Mononuclear cell (primary cell): ENCODE data around the gene ANK3. TPM values are rescaled to one million over a fixed set of nuclear protein-coding genes. Genes with fewer than 3 reads are reported as not detected.

Source experiments
- H3K27me3 ChIP-seq: 2 replicates; pipeline ENCODE4 v1.6.0; 2011; ENCODE audit warnings: low read length, control low read depth; ENCODE audit not compliant: insufficient read depth
- H3K4me1 ChIP-seq: 2 replicates; pipeline ENCODE4 v1.5.1; 2011; ENCODE audit warnings: mild to moderate bottlenecking, low read length, control low read depth; ENCODE audit not compliant: insufficient read depth
- H3K4me3 ChIP-seq: 2 replicates; pipeline ENCODE4 v1.5.1; 2011; ENCODE audit warnings: mild to moderate bottlenecking, low read length, moderate library complexity
- H3K9me3 ChIP-seq: 2 replicates; pipeline ENCODE4 v1.5.1; 2011; ENCODE audit warnings: low read depth, mild to moderate bottlenecking, control low read depth, low read length
- total RNA-seq: library from RNA; depleted of rRNA; stranded (reverse); fragments of >200 nt; gene quantifications from one replicate; pipeline ENCODE4 v1.2.3, GENCODE V29; 2012

Gene ANK3
- total RNA-seq, 1 donor, result 73.0 TPM

DNA sequence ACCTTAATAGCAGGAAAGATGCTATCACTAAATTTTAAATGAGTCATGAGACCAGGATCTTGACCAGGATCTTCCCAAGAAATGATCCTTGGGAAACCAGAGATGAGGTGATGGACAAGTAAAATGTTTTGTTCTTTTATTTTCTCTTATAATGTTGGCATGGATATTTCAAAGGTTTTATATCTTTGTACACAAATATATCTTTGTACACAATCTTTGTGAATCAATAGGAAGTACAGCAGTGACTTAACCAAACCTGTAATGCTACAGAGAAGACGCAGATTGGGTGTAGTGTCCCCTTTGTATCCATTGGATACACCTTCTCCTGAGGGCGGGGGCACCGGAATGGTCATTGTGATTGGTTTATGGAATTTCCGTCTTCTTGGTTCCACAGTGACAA, 303.3 kb downstream of the ANK3 start:
- Histone ChIP-seq H3K4me3 (no peak overlapping the region), H3K9me3 (no peaks in the 10 kb centered on the region), H3K27me3 (no peaks in the 10 kb centered on the region), H3K4me1 (no peaks in the 10 kb centered on the region)

DNA sequence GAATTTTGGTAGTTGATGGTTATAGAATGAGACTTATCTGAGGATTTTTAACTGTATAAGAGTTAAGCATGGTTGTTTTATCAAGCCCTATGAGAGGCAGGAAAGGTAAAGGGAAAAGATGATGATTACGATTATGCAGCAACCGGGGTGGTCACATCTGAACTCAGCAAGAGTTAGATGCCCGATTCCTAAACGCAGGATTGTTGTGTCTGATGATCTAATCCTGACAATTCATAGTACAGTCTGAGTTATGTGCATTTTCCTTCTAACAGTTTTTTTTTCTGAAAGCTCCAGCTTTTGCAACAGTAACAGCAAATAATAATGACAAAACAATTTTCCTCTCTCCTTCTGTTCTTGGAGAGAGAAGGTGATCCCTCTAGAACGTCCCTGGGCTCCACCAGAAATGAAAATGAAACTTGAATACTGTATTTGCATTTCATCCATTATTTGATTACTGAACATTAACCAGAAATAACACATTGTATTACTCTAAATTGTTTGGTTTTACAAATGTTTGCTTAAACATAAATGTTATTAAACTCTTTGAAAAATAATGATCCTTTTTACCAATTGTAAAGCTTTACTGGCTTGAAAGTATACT, 306.8 kb downstream of the ANK3 start:
- H3K9me3 ChIP-seq, result no peaks in the 10 kb centered on the region
- H3K4me3 ChIP-seq, result no peak overlapping the region
- no peaks in the 10 kb centered on the region for H3K4me1 ChIP-seq
- H3K27me3 ChIP-seq, result no peaks in the 10 kb centered on the region

DNA sequence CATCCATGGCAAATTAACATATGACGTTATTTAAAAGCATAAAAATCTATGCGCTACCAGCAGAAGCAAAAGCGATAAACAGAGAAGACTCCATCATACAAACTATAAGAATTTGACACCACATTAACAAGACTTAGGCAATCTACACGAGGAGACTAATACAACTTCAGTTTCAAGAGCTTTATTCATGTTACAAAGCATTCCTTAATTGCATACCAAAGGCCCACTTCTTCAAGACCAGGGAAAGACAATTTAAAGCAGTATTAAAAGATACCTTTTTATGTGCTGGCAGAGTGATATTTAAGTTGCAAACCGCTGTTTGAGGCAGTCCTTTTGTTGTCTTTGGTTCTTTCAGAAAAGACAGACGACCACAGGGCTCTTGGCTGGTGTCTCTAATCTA, 307.3 kb downstream of the ANK3 start:
- H3K4me1 ChIP-seq, result no peaks in the 10 kb centered on the region
- H3K9me3 ChIP-seq, result no peaks in the 10 kb centered on the region
- H3K4me3 ChIP-seq, result no peak overlapping the region
- H3K27me3 ChIP-seq, result no peaks in the 10 kb centered on the region

- H3K4me1 ChIP-seq, result no peaks in the 10 kb centered on the region
- H3K9me3 ChIP-seq, result no peaks in the 10 kb centered on the region
Observed at GRCh38 chr10:60073781-60074656, 315.7 kb downstream of the ANK3 start.

DNA sequence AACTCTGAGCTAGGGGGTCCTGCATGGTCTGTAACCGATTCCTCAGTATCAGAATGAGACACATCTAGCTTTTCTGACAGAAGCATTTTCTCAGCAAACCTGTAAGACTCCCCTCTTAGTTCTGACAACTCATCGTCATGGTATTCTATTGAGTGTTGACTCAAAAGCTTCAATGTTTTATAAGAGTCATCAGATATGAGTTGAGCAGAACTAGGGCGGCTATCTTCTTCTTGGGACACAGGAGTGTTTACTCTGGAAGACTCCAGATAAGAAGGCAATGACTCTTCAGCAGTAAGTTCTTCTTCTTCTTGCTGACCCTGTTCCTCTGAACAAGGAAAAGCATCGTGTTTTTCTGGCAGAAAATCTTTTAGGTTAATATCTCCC, 316.3 kb downstream of the ANK3 start:
- no peaks in the 10 kb centered on the region for H3K27me3 ChIP-seq
- H3K9me3 ChIP-seq, result no peaks in the 10 kb centered on the region
- no peaks in the 10 kb centered on the region for H3K4me1 ChIP-seq
- H3K4me3 ChIP-seq, result no peak overlapping the region

More at GRCh38 chr10:60073781-60074656, 315.7 kb downstream of the ANK3 start:
- H3K27me3 ChIP-seq, result no peaks in the 10 kb centered on the region
- H3K4me3 ChIP-seq, result no peak overlapping the region

DNA sequence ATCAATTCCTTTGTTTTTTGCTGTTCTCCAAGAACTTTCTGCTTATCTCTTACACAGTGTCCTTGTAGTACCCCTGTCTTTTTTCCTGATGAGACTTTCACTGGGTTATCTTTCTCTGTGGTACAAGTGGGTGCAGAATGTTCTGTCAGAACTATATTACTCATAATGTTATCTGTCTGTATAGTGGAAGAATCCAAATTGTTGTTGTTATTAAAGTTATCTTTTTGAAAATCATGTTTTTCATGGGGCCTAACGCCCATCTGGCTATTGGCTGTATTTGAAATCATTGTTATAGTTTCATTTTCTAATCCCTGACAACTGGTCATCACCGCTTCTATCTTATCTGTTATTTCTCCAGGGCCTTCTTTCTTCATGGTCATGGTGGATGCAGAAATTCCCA, 320.4 kb downstream of the ANK3 start:
- Histone ChIP-seq H3K4me1 (no peaks in the 10 kb centered on the region), H3K9me3 (no peaks in the 10 kb centered on the region), H3K4me3 (no peak overlapping the region), H3K27me3 (no peaks in the 10 kb centered on the region)

- Histone ChIP-seq H3K4me1 (no peaks in the 10 kb centered on the region), H3K4me3 (no peak overlapping the region), H3K27me3 (no peaks in the 10 kb centered on the region), H3K9me3 (no peaks in the 10 kb centered on the region)
Observed at GRCh38 chr10:60050366-60050765, 339.3 kb downstream of the ANK3 start.

DNA sequence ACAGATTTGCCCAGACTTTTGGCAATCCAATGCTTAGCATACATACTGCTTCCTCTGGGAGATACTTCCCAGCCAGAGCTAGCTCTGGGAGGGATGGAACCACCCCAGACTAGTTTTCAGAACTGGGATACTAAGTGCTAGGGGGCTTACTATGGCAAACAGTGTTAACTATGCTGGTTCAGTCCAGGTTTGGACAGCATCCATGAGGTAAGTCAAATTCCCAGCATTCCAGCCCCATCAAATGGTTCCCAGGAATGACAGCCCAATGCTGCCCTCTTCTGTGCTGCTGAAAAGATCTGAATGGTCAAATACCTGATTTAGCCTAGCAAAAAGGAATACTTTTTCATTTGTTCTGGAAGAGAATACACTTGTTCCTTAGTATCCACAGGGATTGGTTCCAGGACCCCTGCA, 341.6 kb downstream of the ANK3 start:
- Histone ChIP-seq H3K9me3 (no peaks in the 10 kb centered on the region), H3K4me3 (no peak overlapping the region), H3K27me3 (no peaks in the 10 kb centered on the region), H3K4me1 (no peaks in the 10 kb centered on the region)

DNA sequence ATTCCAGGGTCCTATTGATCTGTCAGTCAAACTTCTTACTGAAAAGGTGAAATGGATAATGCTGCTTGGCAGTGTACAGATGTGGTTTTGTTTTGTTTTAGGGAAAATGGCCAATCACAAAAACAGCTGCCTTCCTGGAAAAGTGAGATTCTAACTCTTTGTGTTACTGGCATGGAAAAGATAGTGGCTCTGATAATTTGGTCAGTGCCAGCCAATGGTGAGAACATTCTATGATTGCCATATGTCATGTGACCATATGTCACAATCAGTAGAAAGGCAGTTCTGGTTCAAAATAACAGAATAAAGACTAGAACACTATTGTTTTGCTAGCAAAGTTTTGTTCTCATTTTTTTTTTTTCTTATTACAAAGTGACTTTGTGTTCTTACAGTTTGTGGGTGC, 344.1 kb downstream of the ANK3 start:
- no peaks in the 10 kb centered on the region for H3K4me1 ChIP-seq
- no peak overlapping the region for H3K4me3 ChIP-seq
- H3K27me3 ChIP-seq, result no peaks in the 10 kb centered on the region
- no peaks in the 10 kb centered on the region for H3K9me3 ChIP-seq

DNA sequence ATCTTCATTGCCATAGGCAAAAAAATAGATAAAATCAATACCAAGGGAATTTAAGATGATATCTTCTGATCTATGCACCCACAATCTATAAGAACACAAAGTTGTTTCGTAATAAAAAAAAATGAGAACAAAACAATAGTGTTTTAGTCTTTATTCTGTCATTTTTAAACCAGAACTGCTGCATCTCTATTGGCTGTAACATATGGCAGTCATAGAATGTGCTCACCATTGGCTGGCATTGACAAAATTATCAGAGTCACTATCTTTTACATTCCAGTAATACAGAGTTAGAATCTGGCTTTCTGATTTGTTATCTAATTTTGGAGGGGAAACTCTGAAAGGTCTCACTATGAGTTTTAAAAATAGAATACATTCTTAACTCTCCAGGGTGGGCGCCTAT, 344.7 kb downstream of the ANK3 start:
- Histone ChIP-seq H3K27me3 (no peaks in the 10 kb centered on the region), H3K4me3 (no peak overlapping the region), H3K4me1 (no peaks in the 10 kb centered on the region), H3K9me3 (no peaks in the 10 kb centered on the region)

- Histone ChIP-seq H3K27me3 (no peaks in the 10 kb centered on the region), H3K4me3 (no peak overlapping the region), H3K9me3 (no peaks in the 10 kb centered on the region), H3K4me1 (no peaks in the 10 kb centered on the region)
Observed at GRCh38 chr10:60044242-60044641, 345.4 kb downstream of the ANK3 start.

DNA sequence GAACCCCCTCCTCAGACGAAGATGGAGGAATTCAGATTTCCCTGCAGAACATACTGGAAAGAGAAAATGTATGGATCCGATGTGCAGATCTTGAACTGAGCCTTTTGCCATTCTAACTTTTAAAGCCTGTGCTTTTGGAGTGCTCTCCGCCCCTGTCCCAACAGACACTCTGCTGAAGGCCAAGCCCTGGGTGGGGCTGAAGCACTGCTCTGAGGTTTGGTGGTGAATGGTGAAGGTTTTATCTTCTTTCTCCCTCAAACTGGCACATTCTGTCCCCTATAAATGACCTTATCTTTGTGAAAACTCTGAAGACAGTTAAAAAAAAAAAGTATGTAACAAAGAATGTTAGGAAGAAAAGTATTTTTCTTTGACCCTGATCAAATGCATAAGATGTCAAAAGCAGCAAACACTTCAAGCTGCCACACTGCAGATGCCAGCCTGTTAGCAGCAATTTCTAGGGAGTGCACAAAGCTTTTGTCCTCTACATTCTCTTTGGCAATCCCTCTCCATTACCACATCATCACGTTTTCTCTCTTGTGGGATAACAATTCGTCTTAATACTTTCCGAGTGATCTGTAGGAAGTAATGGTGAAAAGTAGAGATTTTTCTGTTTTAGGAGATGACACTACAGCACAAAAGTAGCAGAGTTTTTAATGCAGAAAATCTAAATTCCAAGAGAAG, 346.0 kb downstream of the ANK3 start:
- H3K27me3 ChIP-seq, result no peaks in the 10 kb centered on the region
- H3K4me3 ChIP-seq, result no peak overlapping the region
- H3K4me1 ChIP-seq, result no peaks in the 10 kb centered on the region
- H3K9me3 ChIP-seq, result no peaks in the 10 kb centered on the region

- Histone ChIP-seq H3K4me1 (no peaks in the 10 kb centered on the region), H3K4me3 (no peak overlapping the region), H3K27me3 (no peaks in the 10 kb centered on the region), H3K9me3 (no peaks in the 10 kb centered on the region)
Observed at GRCh38 chr10:60042914-60043313, 346.8 kb downstream of the ANK3 start.

GRCh38 chr10:60042262-60042661, 347.4 kb downstream of the ANK3 start:
- Histone ChIP-seq H3K4me3 (no peak overlapping the region), H3K4me1 (no peaks in the 10 kb centered on the region)

DNA sequence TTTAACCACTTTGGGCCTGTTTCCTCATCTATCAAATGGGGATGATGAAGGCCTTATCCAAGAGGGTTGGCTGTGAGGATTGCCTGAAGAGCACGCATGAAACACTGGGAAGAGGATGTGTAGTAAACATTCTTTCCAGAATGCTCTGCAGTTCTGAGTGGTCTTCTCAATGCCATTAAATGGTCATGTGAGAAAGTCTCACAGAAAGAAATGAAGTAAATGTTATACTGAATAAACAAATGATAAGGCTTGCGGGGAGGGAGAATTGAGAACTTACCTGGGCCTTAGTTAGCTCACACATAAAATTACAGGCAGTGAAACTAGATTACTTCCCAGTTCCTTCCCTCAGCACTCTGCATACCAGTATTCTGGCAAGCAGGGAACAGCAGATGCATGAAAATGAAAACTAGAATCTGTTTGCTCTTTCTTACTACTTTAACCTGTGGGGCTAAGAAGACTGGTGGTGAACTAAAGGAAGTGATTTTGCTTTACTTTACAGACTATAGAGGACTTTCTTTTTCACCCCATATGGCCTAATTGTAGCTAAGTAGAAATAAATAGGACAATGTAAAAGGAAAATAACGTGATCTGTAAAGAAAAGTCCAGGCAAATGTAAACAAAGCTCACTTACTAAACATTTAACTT, 348.1 kb downstream of the ANK3 start:
- no peaks in the 10 kb centered on the region for H3K4me1 ChIP-seq
- no peaks in the 10 kb centered on the region for H3K27me3 ChIP-seq
- H3K9me3 ChIP-seq, result no peaks in the 10 kb centered on the region
- no peak overlapping the region for H3K4me3 ChIP-seq

More at GRCh38 chr10:60042262-60042661, 347.4 kb downstream of the ANK3 start:
- H3K9me3 ChIP-seq, result no peaks in the 10 kb centered on the region
- no peaks in the 10 kb centered on the region for H3K27me3 ChIP-seq
